22Rv1 (cell line): ENCODE measurements around the gene PTGES3L.
"Not testable (repeated sequence)": the region's sequence is repeated elsewhere in the genome, so short reads cannot be mapped to it uniquely, and the experiment has no call there.

Experiments used
- H3K27ac ChIP-seq: fragments of 450-650 bp; 2 replicates; pipeline ENCODE4 v1.5.1; 2017
- ZFX ChIP-seq: fragments of 450-650 bp; IDR thresholded peaks from 2 replicates; pipeline ENCODE4 v1.6.1; 2017; ENCODE audit warnings: antibody characterized with exemption, borderline replicate concordance
- TF ChIP-seq, protein P1 (sequence below): fragments of 450-650 bp; IDR thresholded peaks from 2 replicates; pipeline ENCODE4 v1.5.1; 2017; ENCODE audit warnings: mild to moderate bottlenecking

The PTGES3L gene

DNA sequence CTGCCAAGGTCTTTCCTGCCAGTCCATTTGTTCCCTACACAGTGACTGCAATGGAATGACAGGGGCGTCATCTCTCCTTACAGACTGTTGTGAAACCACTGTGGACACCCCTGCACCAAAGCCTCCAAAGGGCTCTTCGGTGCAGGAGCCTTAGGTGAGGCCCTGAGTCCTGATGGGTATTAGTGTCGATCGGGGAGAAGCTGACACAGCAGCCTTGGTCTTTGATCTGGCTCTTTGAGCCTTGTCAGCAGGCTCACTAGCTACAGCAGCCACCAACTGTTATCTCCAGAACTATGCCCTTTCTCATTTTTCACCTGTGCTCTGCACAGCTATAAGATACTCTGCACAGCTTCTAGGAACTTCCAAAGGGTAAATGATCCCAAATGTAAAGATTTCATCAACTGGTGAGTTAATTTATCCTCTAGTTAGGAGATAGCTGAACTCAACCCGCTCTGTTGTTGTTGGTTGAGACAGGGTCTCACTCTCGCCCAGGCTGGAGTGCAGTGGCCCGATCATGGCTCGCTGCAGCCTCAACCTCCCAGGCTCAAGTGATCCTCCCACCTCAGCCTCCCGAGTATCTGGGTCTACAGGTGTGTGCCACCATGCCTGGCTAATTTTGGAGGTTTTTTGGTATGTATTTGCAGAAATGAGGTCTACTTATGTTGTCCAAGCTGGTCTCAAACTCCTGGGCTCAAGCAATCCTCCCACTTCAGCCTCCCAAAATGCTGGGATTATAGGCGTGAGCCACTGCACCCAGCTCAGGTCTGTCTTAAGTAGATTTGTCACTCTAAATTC lies 59.6 kb downstream of the PTGES3L start:
- no peak overlapping the region for H3K27ac ChIP-seq
- no peak for TF ChIP-seq ZFX
- TF ChIP-seq, protein P1, sequence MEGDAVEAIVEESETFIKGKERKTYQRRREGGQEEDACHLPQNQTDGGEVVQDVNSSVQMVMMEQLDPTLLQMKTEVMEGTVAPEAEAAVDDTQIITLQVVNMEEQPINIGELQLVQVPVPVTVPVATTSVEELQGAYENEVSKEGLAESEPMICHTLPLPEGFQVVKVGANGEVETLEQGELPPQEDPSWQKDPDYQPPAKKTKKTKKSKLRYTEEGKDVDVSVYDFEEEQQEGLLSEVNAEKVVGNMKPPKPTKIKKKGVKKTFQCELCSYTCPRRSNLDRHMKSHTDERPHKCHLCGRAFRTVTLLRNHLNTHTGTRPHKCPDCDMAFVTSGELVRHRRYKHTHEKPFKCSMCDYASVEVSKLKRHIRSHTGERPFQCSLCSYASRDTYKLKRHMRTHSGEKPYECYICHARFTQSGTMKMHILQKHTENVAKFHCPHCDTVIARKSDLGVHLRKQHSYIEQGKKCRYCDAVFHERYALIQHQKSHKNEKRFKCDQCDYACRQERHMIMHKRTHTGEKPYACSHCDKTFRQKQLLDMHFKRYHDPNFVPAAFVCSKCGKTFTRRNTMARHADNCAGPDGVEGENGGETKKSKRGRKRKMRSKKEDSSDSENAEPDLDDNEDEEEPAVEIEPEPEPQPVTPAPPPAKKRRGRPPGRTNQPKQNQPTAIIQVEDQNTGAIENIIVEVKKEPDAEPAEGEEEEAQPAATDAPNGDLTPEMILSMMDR = no peak

DNA sequence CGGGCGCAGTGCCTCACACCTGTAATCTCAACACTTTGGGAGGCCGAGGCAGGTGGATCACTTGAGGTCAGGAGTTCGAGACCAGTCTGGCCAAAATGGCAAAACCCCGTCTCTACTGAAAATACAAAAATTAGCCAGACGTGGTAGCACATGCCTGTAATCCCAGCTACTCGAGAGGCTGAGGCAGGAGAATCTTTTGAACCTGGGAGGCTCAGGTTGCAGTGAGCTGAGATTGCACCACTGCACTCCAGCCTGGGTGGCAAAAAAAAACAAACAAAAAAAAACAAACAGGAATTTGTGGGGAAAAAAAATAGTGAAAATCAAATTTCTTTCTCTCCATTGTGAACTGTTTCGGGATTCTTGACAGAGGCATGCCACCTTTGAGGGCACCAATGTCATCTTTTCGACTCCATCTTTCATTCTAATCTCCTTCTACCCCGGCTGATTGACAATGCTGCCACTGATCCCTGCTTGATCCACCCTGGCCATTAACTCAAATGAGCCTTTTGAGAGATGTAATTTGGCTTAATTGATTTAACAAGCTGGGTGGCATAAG lies 60.3 kb downstream of the PTGES3L start:
- not testable (repeated sequence) for H3K27ac ChIP-seq

DNA sequence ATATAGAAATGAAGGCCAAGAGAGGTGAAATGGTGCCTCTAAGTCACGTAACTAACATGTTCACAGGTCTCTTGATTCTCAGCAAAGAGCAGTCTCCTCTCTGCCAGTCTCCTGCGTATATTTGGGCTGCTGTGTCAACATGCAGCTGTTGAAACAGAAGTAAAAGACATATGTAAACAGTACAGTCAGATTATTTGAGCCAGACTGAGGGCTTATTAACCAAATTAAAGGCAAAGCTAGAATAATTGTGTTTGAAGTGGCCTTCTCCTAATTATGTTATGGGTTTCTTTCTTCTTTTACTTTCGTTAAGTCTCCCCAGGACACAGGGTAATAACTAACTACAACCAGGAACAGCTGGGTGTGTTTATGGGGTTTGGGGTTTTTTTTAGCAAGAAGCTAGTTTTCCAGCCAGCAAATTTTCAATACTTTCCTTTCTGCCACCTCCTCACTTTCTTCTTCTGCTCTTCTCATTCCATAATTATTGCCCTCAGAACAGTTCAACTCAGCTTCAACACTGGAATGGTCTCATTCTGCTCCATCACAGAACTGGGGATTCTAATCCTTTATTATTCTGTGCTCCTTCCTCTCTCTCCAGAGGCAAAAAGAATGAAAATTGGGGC lies 60.9 kb downstream of the PTGES3L start:
- TF ChIP-seq ZFX = no peak
- TF ChIP-seq, protein P1 = no peak
- peak overlapping the region; percentile 38; the same call in 1 of the 2 replicates for H3K27ac ChIP-seq
